Activated effector memory CD4-positive, alpha-beta T cell treated with Interleukin-2 at 50 U/mL for 16 hours (primary cell): Measurements from ENCODE around the gene THSD4.

ENCODE experiments used
- DNase-seq: peaks from one replicate; pipeline ENCODE4 v3.0.0-alpha.2; 2020

The THSD4 gene

DNA sequence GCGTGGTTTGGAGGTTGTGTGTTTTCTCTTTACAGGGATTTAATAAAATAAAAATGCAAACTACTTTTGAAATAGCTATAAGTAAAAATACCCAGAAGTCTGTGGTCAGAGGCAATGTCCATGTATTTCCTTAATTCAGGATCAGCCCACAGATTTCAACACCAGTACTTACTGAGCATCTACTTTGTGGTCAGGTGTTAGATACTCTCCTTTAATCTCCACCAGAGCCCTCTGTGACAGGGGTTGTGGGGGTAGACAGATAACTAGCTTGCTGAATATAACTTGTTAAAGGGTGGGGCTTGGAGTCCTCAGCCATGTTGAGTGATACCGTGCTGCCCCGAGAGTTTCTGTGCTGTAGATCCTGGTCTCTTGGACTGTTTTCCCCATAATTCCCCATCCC is 451.0 kb downstream of the THSD4 start:
- no peak for DNase-seq

DNA sequence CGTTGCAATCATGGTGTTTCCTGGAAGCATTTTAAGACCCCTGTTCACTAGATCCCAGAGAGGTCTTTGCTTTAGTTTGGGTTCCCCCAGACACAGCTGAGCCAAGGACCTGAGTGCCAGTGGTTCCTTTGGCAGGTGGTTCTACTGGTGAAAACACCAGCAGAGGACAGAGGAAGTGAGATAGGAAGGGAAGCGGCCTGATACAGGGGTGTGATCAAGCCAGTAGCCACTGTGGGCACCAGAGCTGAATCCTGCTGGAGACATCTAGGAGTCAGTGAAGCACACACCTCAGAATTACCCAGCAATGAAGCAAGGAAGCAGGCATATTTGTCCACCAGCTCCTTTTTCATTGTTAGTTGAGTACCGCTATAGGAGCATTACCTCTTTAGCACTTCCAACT is 451.9 kb downstream of the THSD4 start:
- DNase-seq: no peak

DNA sequence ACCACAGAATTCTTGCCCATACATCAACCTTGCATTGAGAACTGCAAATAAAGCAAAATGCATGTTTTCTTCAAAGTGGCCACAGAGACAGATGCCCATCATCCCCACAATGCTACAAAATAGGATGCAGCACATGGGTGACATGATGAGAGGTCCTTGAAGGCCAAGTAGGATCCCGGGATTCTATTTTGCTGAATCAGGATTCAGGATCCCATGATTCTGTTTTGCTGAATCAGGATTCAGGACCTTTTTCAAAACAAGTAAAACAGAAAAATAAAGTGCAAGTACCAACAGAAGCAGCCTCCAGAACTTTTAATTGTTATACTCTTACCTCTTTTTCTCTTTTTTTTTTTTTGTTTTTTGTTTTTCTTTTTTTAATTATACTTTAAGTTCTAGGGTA is 453.0 kb downstream of the THSD4 start:
- DNase-seq: no peak

DNA sequence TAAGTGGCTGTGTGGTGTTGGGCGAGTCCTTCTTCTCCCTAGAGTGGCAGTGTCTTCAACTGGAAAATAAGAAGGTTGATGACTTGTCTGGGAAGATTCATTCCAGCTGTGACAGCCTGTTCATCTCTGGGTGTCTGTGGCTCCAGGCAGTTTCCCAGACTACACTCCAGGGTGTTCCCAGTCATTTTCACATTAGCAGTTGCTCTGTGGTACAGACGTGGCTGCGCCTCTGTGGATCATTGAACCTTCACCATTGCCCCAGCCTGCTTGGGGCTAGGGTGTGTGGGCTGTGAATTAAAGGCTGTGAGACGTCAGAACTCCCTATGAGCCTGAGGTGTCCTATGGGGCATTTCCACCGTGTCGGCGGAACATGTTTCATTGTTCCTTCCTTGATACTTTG is 455.5 kb downstream of the THSD4 start:
- DNase-seq: no peak

DNA sequence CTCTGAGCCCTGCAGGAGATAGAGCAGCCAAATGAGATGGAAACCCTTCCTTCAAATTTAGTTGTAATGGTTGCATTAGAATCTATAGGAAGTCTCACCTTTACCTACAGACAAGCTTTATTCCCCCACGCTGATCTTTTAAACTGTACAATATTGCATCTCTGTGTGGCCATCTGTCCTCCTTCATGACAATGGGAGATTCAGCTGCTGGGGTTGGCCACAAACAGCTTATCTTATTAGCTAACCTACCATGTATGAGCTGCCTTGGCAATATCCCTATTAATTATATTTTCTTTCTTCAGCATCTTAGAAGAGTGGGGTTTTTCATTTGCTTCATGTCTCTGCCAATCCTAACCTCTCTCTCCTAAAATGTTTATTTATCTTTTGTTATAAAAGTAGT is 456.4 kb downstream of the THSD4 start:
- no peak for DNase-seq

DNA sequence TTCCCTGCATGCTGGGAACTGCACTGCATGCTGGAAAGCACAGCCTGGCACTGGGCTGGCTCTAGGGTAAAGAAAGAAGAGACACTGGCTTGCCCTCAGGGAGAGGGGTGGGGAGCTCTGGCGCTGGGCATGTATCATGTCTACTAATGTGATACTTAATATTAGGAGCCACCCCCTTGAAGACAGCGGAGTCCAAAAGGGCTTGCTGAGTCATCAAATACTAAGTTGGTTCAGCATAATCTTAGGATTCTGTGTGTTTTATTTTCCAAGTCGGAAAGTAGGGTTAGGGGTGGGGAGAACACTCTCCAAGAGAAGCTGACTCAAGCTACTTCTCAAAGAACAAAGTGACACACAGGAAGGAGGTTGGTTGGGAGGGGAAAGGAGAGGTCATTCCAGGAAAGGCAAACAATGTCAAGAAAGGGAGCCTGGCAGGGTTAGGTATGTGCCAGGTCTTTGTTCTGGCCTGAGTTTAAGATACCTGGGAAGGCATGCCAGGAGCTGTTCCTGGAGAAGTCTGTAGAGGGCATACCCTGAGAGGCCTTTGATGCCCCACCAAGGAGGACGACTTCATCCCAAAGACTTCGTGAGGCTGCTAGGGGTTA is 457.3 kb downstream of the THSD4 start:
- no peak for DNase-seq

DNA sequence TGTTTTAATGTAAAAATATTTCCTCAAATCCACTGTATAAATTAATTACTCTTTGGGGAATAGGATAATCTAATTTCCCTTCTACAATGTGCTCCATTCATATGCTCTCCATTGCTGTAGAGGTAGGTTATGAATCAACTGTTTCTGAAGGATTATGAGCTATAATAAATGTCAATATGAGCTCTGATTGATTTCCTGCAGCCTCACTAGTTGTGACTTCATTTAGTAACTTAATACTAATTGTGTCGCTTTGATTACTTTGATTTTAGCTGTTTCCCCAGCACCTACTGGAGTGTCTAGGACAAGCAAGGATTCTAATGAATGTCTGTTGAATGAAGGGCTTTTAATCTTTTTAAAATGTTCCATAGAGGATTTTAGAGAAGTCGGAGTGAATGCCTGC is 458.3 kb downstream of the THSD4 start:
- DNase-seq: no peak

DNA sequence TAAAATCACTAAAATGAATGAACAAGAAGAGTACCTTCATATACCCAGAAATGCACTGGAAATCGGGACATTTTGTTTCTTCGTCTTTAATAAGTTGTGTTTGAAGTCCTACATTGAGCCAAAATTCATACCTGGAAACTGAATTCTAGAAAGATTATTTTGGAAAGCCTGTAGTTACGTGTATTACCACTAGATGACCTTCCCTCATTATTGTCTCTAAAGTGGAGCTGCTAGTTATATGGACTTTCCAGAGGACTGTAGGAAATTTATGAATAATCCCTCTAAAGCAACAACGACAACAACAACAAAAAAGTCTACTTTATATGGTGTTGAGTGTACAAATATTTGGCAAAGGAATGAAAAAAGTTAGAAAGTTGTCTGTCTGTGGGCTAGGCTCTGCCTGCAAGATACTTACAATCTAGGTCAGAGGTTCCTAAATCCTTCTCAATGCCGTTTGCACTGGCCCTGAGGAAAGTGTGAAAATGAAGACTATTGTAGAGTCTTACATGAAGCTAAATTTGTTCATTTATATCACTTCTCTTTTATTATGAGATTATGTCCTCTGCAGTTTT is 460.3 kb downstream of the THSD4 start:
- DNase-seq: no peak

DNA sequence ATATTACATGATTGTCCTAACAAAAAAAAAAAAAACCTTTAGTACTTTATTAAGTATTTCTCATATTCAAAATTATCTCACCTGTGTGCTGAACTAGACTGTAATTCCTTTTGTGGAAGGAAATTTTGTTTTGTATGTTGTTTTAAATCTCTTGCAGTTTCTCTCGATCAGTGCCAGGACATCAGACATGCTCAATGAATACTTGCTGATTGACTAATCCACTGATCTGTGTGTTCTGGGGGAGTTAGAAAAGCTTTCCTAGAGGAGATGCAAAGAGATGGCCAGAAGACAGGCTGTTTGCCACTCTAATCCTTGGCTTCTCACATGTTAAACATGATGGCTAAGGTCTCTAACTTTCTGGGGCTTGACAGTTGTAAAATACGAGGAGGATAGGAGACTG is 461.8 kb downstream of the THSD4 start:
- DNase-seq: no peak

DNA sequence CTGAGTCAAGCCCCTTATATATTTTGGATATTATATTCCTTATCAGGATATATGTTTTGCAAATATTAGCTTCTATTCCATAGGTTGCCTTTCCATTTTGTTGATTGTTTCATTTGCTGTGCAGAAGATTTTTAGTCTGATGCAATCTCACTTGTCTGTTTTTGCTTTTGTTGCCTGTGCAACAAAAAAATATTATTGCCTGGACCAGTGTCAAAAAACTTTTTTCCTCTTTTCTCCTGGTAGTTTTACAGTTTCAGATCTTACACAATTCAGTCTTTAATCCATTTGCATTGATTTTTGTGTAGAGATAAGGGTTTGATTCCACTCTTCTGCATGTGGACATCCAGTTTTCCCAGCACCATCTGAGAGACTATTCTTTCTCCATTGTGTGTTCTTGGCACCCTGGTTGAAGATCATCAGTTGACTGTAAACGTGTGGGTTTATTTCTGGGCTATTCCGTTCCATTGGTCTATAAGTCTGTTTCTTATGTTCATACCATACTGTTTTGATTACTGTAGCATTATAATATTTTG is 466.2 kb downstream of the THSD4 start:
- DNase-seq: no peak

DNA sequence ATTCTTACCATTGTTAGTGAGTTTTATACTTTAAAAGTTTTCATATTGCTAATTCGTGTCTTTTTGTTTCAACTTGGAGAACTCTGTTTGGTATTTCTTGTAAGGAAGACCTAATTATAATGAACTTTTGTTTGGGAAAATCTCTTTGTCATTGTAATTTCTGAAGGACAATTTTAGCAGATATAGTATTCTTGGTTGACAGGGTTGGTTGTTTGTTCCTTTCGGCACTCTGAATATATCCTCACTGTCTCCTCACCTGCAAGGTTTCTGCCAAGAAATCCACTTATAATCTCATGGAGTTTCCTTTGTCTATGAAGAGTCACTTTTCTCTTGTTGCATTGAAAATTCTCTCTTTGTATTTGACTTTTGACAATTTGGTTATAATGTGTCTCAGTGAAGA is 469.9 kb downstream of the THSD4 start:
- no peak for DNase-seq

DNA sequence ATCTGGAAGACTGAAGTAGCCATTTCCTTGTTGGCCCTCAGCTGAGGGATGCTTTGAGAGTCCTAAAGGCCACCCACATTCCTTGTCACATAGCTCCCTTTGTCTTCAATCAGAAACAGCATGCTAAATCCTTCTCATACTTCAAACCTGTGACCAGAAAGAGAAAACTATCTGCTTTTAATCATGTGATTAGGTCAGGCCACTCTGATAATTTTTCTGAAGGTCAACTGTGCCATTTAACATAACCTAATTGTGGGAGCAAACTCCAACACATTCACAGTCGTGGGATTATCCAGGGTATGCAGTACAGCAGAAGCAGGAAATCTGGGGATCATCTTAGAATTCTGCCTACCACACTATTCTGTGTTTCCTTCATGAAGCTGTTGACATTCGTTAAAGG is 471.2 kb downstream of the THSD4 start:
- no peak for DNase-seq

DNA sequence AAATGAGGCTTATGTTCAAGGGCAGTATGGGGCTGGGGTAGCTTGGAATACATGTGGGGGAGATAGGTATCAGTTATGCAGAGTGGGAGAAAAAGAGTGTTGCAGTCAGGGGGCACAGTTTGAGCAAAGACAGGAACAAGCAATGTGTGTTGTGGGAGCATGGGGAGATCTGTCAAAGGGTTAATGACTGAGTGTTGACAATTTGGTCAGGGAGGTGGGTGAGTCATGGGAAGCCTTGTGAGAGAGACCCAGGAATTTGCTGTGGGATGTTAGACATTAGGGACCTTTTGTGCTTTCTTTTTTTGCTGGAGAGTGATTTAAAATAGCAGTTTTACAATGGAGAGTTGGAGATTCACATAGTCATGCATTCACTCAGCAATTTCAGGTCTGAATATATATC is 473.5 kb downstream of the THSD4 start:
- DNase-seq: no peak

DNA sequence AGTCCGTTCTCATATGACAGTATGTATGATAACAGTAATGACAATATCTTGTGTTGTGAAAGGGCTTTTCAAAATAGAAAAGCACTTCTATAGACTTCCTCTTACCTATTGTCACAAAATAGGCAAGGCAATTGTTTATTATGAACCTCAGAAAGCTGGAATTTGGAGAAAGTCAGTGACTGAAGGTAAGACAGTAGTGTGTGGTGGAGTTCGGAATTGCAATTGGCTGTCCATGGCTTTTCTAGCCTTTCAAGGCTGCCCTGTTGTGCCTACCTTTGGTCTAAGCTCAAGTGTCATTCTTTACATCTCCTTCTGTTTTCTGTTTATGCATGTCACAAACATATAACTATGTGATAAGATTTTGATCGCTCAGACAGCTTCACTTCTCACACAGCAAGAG is 475.8 kb downstream of the THSD4 start:
- DNase-seq: no peak

DNA sequence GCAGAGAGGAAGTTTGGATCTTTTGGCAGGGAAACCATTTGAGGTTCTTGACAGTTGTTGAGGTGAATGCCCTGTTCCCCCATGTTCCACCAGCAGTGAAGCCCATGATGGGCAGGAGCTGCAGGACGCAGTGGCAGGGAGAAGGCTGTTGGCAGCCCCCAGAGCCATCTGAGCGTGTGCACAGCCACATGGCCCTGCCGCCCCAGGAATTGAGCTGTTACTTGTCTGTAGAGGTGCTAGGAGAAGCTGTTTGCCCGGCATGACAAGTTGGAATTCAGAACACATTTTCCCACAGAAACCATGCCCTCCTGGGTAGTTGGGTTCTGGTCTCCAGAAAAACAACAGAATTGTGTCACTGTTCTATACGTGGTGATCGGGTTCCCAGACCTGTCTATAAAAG is 476.9 kb downstream of the THSD4 start:
- no peak for DNase-seq

DNA sequence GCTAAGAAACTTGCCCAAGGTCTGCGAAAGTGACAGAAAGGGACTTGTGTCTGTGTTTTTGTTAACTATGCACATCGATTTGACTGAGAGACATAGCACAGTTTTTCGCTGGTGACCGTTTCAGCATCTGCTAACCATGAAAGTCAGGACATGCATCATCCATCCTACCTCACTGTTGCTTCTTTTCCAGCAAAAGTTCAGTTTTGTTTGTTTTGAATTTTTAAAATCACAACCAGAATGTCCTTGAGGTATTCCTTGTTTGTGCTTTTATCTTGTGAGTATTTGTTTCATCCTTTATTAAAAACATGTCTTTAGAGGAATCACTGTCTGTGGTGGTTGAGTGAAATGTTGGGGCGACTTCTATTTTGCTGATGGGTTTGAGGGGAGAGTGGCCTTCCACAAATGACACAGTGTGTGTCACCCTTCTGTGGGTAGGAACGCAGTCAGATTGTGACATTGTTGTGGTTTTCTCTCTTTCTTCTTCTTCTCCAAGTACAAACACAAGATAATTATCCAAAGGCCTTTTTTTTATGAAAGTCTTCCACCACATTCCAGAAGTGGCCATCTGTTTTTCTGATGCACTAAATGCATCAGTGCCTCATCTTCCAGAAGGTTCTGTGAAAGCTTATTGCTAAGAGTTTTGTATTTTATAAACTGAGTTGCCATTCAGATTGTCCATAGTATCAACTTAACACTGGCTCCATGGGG is 480.7 kb downstream of the THSD4 start:
- no peak for DNase-seq

DNA sequence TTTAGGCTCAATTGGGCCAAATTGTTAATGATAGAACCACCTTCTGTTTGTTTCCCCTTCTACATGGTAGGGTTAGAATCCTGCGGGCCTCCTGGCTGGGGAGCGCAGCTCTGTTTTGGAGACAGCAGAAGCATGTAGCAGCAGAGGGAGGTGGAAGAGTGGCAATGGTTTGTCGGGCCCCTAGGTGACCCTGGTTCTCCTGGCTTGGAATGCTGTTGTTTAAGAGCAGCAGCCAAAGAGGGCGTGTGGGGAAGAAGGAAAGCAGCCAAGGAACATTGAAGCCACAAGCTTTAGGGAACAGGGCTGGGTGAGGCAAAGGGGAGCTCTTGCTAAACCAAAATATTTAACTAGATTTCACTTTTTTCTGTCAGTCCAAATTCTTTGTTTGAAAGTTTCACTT is 481.4 kb downstream of the THSD4 start:
- DNase-seq: no peak

DNA sequence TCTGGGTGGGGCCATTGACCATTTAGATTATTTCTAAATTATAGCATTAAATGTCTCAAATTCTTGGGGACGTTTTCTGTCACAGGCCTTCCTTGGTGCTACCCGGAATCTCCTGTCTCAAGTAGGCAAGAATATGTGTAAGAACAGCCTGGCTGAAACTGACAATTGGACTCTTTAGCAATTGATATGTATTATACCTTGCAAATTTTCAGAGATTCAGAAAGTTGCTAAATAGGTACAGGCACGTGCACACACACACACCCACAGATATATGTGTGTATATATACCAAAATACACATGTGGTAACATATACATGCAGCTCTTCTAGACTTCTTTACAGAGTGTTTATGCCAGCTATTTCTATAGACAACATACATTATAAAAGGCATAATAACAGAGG is 481.9 kb downstream of the THSD4 start:
- no peak for DNase-seq

DNA sequence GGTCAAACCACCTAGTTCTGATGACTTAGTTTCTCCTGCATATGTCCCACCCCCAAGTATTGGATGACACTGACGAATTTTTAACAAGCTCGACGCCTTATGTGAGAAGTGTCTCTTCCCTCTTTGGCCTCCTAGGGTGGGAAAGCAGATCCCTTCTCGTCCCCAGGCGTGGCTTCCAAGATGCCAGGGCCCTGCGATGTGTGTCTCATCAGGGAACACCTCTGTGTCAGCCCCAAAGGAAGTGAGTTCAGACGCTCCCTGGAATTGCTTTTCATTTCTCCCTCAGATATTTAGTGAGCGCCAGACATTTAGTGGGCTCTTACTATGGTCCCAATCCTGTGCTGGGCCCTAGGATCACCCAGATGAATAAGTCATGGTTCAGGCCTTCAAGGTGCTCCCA is 482.4 kb downstream of the THSD4 start:
- no peak for DNase-seq

DNA sequence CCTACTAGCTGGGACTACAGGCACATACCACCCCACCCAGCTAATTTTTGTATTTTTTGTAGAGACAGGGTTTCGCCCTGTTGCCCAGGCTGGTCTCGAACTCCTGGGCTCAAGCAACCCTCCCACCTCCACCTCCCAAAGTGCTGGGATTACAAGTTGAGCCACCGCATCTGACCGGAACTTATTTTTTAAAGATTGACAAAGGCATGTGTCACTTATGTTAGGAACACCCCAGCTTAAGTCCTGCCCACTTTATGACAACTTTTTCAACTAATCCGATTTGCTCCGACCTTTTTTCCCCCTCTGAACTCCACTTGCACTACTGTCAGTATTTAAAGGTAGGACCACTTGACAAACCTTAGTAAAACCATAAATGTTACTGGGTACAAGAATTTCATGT is 483.5 kb downstream of the THSD4 start:
- no peak for DNase-seq

DNA sequence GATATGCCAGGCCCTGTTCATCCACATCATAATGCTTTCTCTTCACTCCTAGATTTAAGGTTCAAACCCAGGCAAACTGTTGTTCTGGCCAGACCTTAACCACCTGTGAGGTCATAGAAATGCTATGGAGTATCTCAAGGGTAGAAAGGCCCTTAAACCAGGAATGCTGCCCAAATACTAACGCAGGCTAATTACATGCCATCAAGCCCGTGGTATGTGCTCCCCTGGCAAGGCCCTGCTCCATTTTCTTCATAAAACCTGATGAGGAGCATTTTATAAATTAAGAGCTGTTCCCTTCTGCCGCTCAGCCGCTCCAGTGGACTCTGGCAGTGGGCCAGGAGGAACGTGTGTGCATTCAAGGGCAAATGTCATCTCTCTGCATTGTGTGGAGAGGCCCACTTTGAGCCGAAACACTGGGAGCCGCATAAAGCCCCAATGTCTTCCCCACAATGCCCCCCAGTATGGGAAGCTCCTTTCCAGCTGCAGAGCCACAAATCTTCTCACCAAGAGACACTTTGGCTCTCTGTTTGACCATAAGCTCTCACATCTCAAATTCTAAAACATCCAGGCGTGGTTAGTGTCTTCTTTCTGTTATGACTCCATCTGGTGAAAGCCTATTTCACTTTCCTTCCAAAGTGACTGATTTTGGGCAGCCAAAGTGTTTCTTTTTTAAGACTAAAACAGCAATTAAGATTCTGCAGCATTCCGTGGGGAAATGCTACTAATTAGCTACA is 484.3 kb downstream of the THSD4 start:
- no peak for DNase-seq

DNA sequence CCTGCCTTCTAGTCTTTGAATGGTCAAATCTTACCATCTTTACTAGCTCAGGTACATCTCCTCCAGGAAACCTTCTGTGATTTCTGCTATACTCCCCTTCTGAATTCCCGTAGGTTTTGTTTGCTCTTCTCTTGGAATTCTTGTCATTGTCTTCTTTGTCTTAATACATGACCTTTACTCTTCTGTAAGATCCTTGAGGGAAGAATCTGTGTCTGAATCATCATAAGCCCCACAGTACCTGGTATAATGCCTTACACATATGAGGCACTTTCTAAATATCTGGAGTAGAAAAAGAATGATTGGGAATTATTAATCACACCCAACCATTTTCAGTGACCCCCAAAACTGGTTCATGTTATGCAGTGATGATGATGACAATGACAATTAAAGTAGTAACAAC is 485.0 kb downstream of the THSD4 start:
- DNase-seq: no peak

DNA sequence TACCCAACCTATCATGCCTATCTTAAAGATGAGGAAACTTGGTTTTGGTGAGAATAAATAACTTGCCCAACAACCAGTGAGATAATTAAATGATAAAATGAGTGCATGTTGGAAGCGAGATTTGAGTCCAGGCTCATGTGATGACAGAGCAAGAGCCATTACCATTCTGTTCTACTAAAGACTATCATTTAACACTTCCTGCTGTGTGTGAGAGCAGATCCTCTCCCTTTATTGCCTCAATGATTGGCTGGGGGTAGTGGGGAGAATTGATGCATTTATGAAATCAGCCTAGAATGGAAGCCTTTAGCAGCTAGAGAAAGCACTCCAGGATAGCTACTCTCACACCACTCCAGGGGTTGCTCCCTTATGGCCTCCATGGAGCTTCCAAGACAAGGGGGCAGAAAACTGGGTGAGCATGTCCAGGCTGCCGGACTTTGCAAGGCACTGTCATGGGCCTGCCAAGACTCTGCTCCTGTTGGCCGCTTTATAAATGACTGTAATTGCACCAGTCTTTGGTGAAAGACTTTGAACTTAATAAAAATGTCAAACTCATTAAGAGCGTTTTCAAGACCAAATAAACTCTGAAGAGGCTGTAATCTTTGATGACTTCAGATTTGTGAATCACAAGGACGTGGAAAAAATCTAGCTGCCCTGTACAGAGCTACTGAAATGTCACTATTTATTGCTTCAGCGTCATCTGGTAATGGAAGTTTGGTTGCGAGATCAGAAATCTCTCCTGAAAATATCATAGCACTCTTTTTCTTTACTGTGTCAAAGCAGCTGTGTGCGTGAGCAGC is 486.0 kb downstream of the THSD4 start:
- DNase-seq: no peak
